Measurements from ENCODE around the gene GLIPR2. TPM values are rescaled to one million over a fixed set of nuclear protein-coding genes. Genes with fewer than 3 reads are reported as not detected.
"Not testable (repeated sequence)": the region's sequence is repeated elsewhere in the genome, so short reads cannot be mapped to it uniquely, and the experiment has no call there.

GLIPR2 gene
- total RNA-seq, 1 donor from 2014 or later, result 110 TPM

GRCh38 chr9:36154331-36154952 is 17.9 kb downstream of the GLIPR2 start:
- H3K4me1 Mint-ChIP-seq (ENCODE audit: low read depth), result peaks cover 66% of the 10 kb centered on the region
- no peaks in the 10 kb centered on the region for H3K27me3 Mint-ChIP-seq (ENCODE audit: low read depth)
- peaks cover 17% of the 10 kb centered on the region for H3K36me3 Mint-ChIP-seq (ENCODE audit: low read depth)
- peak overlapping the region; percentile 97 for H3K27ac Mint-ChIP-seq (ENCODE audit: unreplicated experiment)
- H3K9me3 Mint-ChIP-seq (ENCODE audit: low read depth), result no peaks in the 10 kb centered on the region
- DNase-seq (ENCODE audit: low spot score), result no peak
- H3K4me3 Mint-ChIP-seq (ENCODE audit: unreplicated experiment), result peak overlapping the region; percentile 31
- TF ChIP-seq CTCF (IDR thresholded peaks at IDR 0.05), result no peak

GRCh38 chr9:36156116-36156515 is 19.6 kb downstream of the GLIPR2 start:
- Mint-ChIP-seq H3K4me3 (ENCODE audit: unreplicated experiment) (no peak overlapping the region), H3K9me3 (ENCODE audit: low read depth) (no peaks in the 10 kb centered on the region), H3K36me3 (ENCODE audit: low read depth) (peaks cover 19% of the 10 kb centered on the region), H3K27me3 (ENCODE audit: low read depth) (no peaks in the 10 kb centered on the region), H3K4me1 (ENCODE audit: low read depth) (peaks cover 61% of the 10 kb centered on the region), H3K27ac (ENCODE audit: unreplicated experiment) (no peak overlapping the region)
- peak; percentile 3 for DNase-seq (ENCODE audit: low spot score)
- TF ChIP-seq CTCF (IDR thresholded peaks at IDR 0.05), result no peak

- DNase-seq (ENCODE audit: low spot score), result no peak
- H3K27me3 Mint-ChIP-seq (ENCODE audit: low read depth), result no peaks in the 10 kb centered on the region
- peaks cover 69% of the 10 kb centered on the region for H3K4me1 Mint-ChIP-seq (ENCODE audit: low read depth)
- H3K36me3 Mint-ChIP-seq (ENCODE audit: low read depth), result peaks cover 20% of the 10 kb centered on the region
- H3K9me3 Mint-ChIP-seq (ENCODE audit: low read depth), result no peaks in the 10 kb centered on the region
- H3K4me3 Mint-ChIP-seq (ENCODE audit: unreplicated experiment), result no peak overlapping the region
- H3K27ac Mint-ChIP-seq (ENCODE audit: unreplicated experiment), result peak overlapping the region; percentile 77
- no peak for TF ChIP-seq CTCF (IDR thresholded peaks at IDR 0.05)
Observed at GRCh38 chr9:36158122-36158521, 21.6 kb downstream of the GLIPR2 start.

GRCh38 chr9:36158917-36159316 is 22.4 kb downstream of the GLIPR2 start:
- peaks cover 17% of the 10 kb centered on the region for H3K36me3 Mint-ChIP-seq (ENCODE audit: low read depth)
- H3K9me3 Mint-ChIP-seq (ENCODE audit: low read depth), result no peaks in the 10 kb centered on the region
- DNase-seq (ENCODE audit: low spot score), result no peak
- no peak for TF ChIP-seq CTCF (IDR thresholded peaks at IDR 0.05)
- H3K27ac Mint-ChIP-seq (ENCODE audit: unreplicated experiment), result peak overlapping the region; percentile 77
- H3K4me3 Mint-ChIP-seq (ENCODE audit: unreplicated experiment), result no peak overlapping the region
- peaks cover 69% of the 10 kb centered on the region for H3K4me1 Mint-ChIP-seq (ENCODE audit: low read depth)
- H3K27me3 Mint-ChIP-seq (ENCODE audit: low read depth), result no peaks in the 10 kb centered on the region

GRCh38 chr9:36159509-36159908 is 23.0 kb downstream of the GLIPR2 start:
- not testable (repeated sequence) for H3K27ac Mint-ChIP-seq (ENCODE audit: unreplicated experiment); H3K9me3 Mint-ChIP-seq (ENCODE audit: low read depth); H3K4me3 Mint-ChIP-seq (ENCODE audit: unreplicated experiment); H3K27me3 Mint-ChIP-seq (ENCODE audit: low read depth); DNase-seq (ENCODE audit: low spot score)
- peaks cover 69% of the 10 kb centered on the region for H3K4me1 Mint-ChIP-seq (ENCODE audit: low read depth)
- H3K36me3 Mint-ChIP-seq (ENCODE audit: low read depth), result peaks cover 17% of the 10 kb centered on the region

GRCh38 chr9:36160126-36160525 is 23.6 kb downstream of the GLIPR2 start:
- H3K27me3 Mint-ChIP-seq (ENCODE audit: low read depth); H3K9me3 Mint-ChIP-seq (ENCODE audit: low read depth); H3K4me3 Mint-ChIP-seq (ENCODE audit: unreplicated experiment); DNase-seq (ENCODE audit: low spot score): not testable (repeated sequence)
- Mint-ChIP-seq H3K27ac (ENCODE audit: unreplicated experiment) (peak overlapping the region; percentile 73), H3K36me3 (ENCODE audit: low read depth) (peaks cover 16% of the 10 kb centered on the region), H3K4me1 (ENCODE audit: low read depth) (peaks cover 69% of the 10 kb centered on the region)

All from chondrocyte (in vitro differentiated cells).